A673 (cell line): Measurements from ENCODE around the gene DAPK2. TPM values are rescaled to one million over a fixed set of nuclear protein-coding genes. Genes with fewer than 3 reads are reported as not detected.

Source experiments
- BruUV-seq: library from RNA; stranded (reverse); fragments of 400-500 nt; replicated peaks from 2 replicates; lab custom pipeline; 2021; lab: Mats Ljungman, UMichigan
- CTCF ChIA-PET: fragments of 300-600 bp; sonication (Branson Sonifier 250); formaldehyde crosslinking; loops from one replicate; lab custom pipeline; 2022; ENCODE audit warnings: antibody characterized with exemption; lab: Charles Lee
- POLR2A ChIA-PET: fragments of 300-600 bp; sonication (Branson Sonifier 250); formaldehyde crosslinking; loops from one replicate; lab custom pipeline; 2022; ENCODE audit warnings: antibody characterized with exemption; ENCODE audit not compliant: low non-redundant PET; lab: Charles Lee
- DNase-seq: peaks from one replicate; pipeline ENCODE4 v3.0.0-alpha.2; 2015; ENCODE audit warnings: low spot score
- H3K27ac ChIP-seq: fragments of 200-600 bp; sonication (generic); 2 replicates; pipeline ENCODE4 v1.5.1; 2016; ENCODE audit warnings: mixed run types, low read depth, mild to moderate bottlenecking, mixed read lengths, antibody characterized with exemption, low read length; ENCODE audit not compliant: poor library complexity, severe bottlenecking
- H3K27me3 ChIP-seq: fragments of 200-600 bp; sonication (generic); replicated peaks from 2 replicates; pipeline ENCODE4 v1.6.1; 2017; ENCODE audit warnings: mixed run types, low read depth, mild to moderate bottlenecking, mixed read lengths, antibody characterized with exemption, low read length; ENCODE audit not compliant: insufficient read depth, poor library complexity
- H3K36me3 ChIP-seq: fragments of 200-600 bp; sonication (generic); 2 replicates; pipeline ENCODE4 v1.6.1; 2016; ENCODE audit warnings: mixed run types, mild to moderate bottlenecking, mixed read lengths, antibody characterized with exemption, low read length; ENCODE audit not compliant: insufficient read depth, poor library complexity, severe bottlenecking
- H3K4me1 ChIP-seq: fragments of 200-600 bp; sonication (generic); 2 replicates; pipeline ENCODE4 v1.6.1; 2017; ENCODE audit warnings: mixed run types, mild to moderate bottlenecking, mixed read lengths, antibody characterized with exemption, low read length; ENCODE audit not compliant: insufficient read depth, poor library complexity, severe bottlenecking
- H3K4me3 ChIP-seq: fragments of 200-600 bp; sonication (generic); 2 replicates; pipeline ENCODE4 v1.5.1; 2016; ENCODE audit warnings: low read depth, mixed run types, mild to moderate bottlenecking, mixed read lengths, low read length; ENCODE audit not compliant: poor library complexity, severe bottlenecking
- H3K9me3 ChIP-seq: fragments of 200-600 bp; sonication (generic); 2 replicates; pipeline ENCODE4 v1.6.1; 2016; ENCODE audit warnings: mixed run types, low read depth, mild to moderate bottlenecking, mixed read lengths, antibody characterized with exemption, low read length; ENCODE audit not compliant: poor library complexity, severe bottlenecking
- CTCF ChIP-seq: fragments of 300-800, 200-600 bp; sonication (generic); conservative IDR thresholded peaks from 2 replicates; pipeline ENCODE4 v1.5.1; 2017; ENCODE audit warnings: low read depth, mild to moderate bottlenecking, antibody characterized with exemption, low read length, moderate library complexity, mixed read lengths
- EZH2 ChIP-seq: fragments of 200-600 bp; sonication (generic); IDR thresholded peaks from 2 replicates; pipeline ENCODE4 v1.6.1; 2017; ENCODE audit warnings: borderline replicate concordance, low read depth, mild to moderate bottlenecking, mixed read lengths, antibody characterized with exemption, low read length; ENCODE audit not compliant: poor library complexity, severe bottlenecking
- intact Hi-C: fragments of 100-400 bp; cut with micrococcal nuclease; formaldehyde crosslinking; loops from one replicate; pipeline ENCODE4 v1.10.0; 2022; ENCODE audit not compliant: unreplicated experiment
- total RNA-seq: library from RNA; stranded (reverse); gene quantifications from 2 replicates; pipeline ENCODE4 v1.2.3, GENCODE V29; 2021

DAPK2 gene
- total RNA-seq, 1 experiment from 2014 or later = 19.2 TPM

DNA sequence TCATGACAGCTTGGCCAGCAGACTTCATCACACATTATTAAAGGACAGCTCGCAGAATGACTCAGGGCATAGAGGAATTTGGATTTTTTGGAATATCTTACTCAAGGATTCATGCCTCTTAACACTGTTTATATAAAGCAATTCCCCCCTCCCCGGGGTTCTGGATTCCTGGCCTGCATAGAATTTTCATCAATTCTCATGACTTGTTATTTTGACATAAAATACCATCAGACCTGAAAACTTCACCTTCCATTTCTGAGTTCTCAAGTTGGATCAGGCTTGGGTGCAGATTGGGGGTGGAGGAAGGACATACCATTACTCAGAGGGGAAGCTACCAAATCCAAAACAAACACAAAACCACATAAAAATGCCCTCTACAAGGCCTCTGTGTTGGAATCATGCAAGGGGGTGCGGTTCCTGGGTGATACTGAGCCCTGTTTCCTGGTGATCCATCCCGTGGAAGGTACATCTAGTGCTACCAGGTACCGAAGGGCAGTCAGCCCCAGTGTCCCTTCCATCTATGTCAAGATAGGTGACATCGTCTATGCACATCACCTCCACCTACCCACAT is 95.3 kb downstream of the DAPK2 start:
- no peaks in the 10 kb centered on the region for H3K36me3 ChIP-seq
- no peaks in the 10 kb centered on the region for H3K9me3 ChIP-seq
- no peak for DNase-seq
- H3K4me3 ChIP-seq = no peak overlapping the region
- H3K4me1 ChIP-seq = no peaks in the 10 kb centered on the region
- POLR2A ChIA-PET = no interaction called here
- no peak overlapping the region for H3K27ac ChIP-seq
- H3K27me3 ChIP-seq = no peaks in the 10 kb centered on the region
- no TSS peak for BruUV-seq
- TF ChIP-seq EZH2 (no peak), CTCF (no peak)
- intact Hi-C loops = no loop called here
- CTCF ChIA-PET = no interaction called here

GRCh38 chr15:63948971-63949370 is 97.3 kb downstream of the DAPK2 start:
- no peaks in the 10 kb centered on the region for H3K36me3 ChIP-seq
- no peak overlapping the region for H3K4me3 ChIP-seq
- H3K27me3 ChIP-seq = no peaks in the 10 kb centered on the region
- TF ChIP-seq EZH2 = no peak
- TF ChIP-seq CTCF = no peak
- H3K4me1 ChIP-seq = no peaks in the 10 kb centered on the region
- H3K9me3 ChIP-seq = no peaks in the 10 kb centered on the region
- DNase-seq = no peak
- no TSS peak for BruUV-seq
- intact Hi-C loops = loop anchor here (10.0 kb wide), 1 partner anchor 96 kb away; the partner anchor contains the start of gene DAPK2
- CTCF ChIA-PET = no interaction called here
- POLR2A ChIA-PET = no interaction called here
- H3K27ac ChIP-seq = no peak overlapping the region

DNA sequence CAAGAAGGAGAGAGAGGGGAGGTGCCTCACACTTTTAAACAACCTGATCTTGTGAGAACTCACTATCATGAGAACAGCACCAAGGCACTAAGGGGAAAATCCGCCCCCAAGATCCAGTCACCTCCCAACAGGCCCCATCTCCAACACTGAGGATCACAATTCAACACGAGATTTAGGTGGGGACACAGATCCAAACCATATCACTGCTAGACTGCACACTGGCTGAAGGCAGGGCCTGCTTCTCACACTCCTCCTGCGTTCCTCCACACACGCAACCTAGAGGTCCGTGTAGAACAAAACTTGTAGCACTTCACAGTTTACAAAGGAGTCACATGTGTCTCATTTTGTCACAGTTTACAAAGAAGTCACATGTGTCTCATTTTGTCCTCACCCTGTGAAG is 97.8 kb downstream of the DAPK2 start:
- H3K27me3 ChIP-seq = no peaks in the 10 kb centered on the region
- H3K9me3 ChIP-seq = no peaks in the 10 kb centered on the region
- H3K4me3 ChIP-seq = no peak overlapping the region
- ChIA-PET CTCF (no interaction called here), POLR2A (no interaction called here)
- no peaks in the 10 kb centered on the region for H3K36me3 ChIP-seq
- intact Hi-C loops = loop anchor here (10.0 kb wide), 1 partner anchor 96 kb away; the partner anchor contains the start of gene DAPK2
- no peak overlapping the region for H3K27ac ChIP-seq
- H3K4me1 ChIP-seq = no peaks in the 10 kb centered on the region
- TF ChIP-seq CTCF = no peak
- TF ChIP-seq EZH2 = no peak
- no peak for DNase-seq
- no TSS peak for BruUV-seq
